ENCODE data around the gene PNPLA8.
"Not testable (repeated sequence)": the region's sequence is repeated elsewhere in the genome, so short reads cannot be mapped to it uniquely, and the experiment has no call there.

The PNPLA8 gene

GRCh38 chr7:108529341-108529740 lies 3.4 kb upstream of the PNPLA8 start:
- no peak for DNase-seq

- DNase-seq, result no peak
Observed at GRCh38 chr7:108528183-108528712, 2.3 kb upstream of the PNPLA8 start.

GRCh38 chr7:108526768-108527017 lies 758 bp upstream of the PNPLA8 start:
- no peak for DNase-seq

GRCh38 chr7:108525327-108525984 lies 479 bp downstream of the PNPLA8 start:
- no peak for DNase-seq

GRCh38 chr7:108522780-108523179 lies 3.2 kb downstream of the PNPLA8 start:
- no peak for DNase-seq

GRCh38 chr7:108517951-108518350 lies 8.0 kb downstream of the PNPLA8 start:
- DNase-seq, result no peak

GRCh38 chr7:108515630-108516029 lies 10.3 kb downstream of the PNPLA8 start:
- no peak for DNase-seq

GRCh38 chr7:108515013-108515412 lies 10.9 kb downstream of the PNPLA8 start:
- no peak for DNase-seq

GRCh38 chr7:108511939-108512338 lies 14.0 kb downstream of the PNPLA8 start:
- DNase-seq, result no peak

GRCh38 chr7:108504576-108504975 lies 21.4 kb downstream of the PNPLA8 start:
- not testable (repeated sequence) for DNase-seq

GRCh38 chr7:108503112-108504026 lies 22.6 kb downstream of the PNPLA8 start:
- DNase-seq, result no peak

- DNase-seq, result no peak
Observed at GRCh38 chr7:108499566-108499965, 26.4 kb downstream of the PNPLA8 start.

- no peak for DNase-seq
Observed at GRCh38 chr7:108498481-108498880, 27.5 kb downstream of the PNPLA8 start.

GRCh38 chr7:108497082-108497725 lies 28.7 kb downstream of the PNPLA8 start:
- DNase-seq, result peak; percentile 32

GRCh38 chr7:108492742-108493141 lies 33.2 kb downstream of the PNPLA8 start:
- no peak for DNase-seq

- DNase-seq, result no peak
Observed at GRCh38 chr7:108488768-108489538, 37.0 kb downstream of the PNPLA8 start.

- no peak for DNase-seq
Observed at GRCh38 chr7:108487646-108488045, 38.3 kb downstream of the PNPLA8 start.

GRCh38 chr7:108486291-108486966 lies 39.5 kb downstream of the PNPLA8 start:
- DNase-seq, result no peak

- no peak for DNase-seq
Observed at GRCh38 chr7:108484137-108484536, 41.8 kb downstream of the PNPLA8 start.

- no peak for DNase-seq
Observed at GRCh38 chr7:108480311-108480710, 45.6 kb downstream of the PNPLA8 start.

GRCh38 chr7:108479751-108480150 lies 46.2 kb downstream of the PNPLA8 start:
- DNase-seq, result no peak

GRCh38 chr7:108479118-108479517 lies 46.8 kb downstream of the PNPLA8 start:
- no peak for DNase-seq

Data from activated naive CD4-positive, alpha-beta T cell treated with anti-CD3 and anti-CD28 coated beads, Interleukin-2, amount 50 U/mL, for 16 hours (primary cell).